Sigmoid colon (tissue), 7 donors: ENCODE measurements around the gene STRN4. TPM values are rescaled to one million over a fixed set of nuclear protein-coding genes. Genes with fewer than 3 reads are reported as not detected.
A peak's percentile ranks its signal among the peaks of the same experiment; 100 is the strongest.
"Not testable (repeated sequence)": the region's sequence is repeated elsewhere in the genome, so short reads cannot be mapped to it uniquely, and the experiment has no call there.

Experiments used
- DNase-seq: peaks from one replicate; pipeline ENCODE4 v3.0.0-alpha.2; 2019
- H3K27ac ChIP-seq, 4 donors: fragments of 200-600 bp; sonication (generic); one replicate each; pipeline ENCODE4 v1.5.1; 2016 to 2019; ENCODE audit warnings: mild to moderate bottlenecking in 1 of 4
- H3K27me3 ChIP-seq, 3 donors: fragments of 200-600 bp; sonication (generic); one replicate each; pipeline ENCODE4 v1.5.1; 2019; ENCODE audit warnings: mild to moderate bottlenecking in 1 of 3
- H3K36me3 ChIP-seq, 4 donors: fragments of 200-600 bp; sonication (generic); one replicate each; pipeline ENCODE4 v1.5.1; 2016 to 2019
- H3K4me1 ChIP-seq, 4 donors: fragments of 200-600 bp; sonication (generic); one replicate each; pipeline ENCODE4 v1.5.1; 2017 to 2019
- H3K4me3 ChIP-seq, 4 donors: fragments of 200-600 bp; sonication (generic); one replicate each; pipeline ENCODE4 v1.5.1; 2017 to 2019; ENCODE audit warnings: mild to moderate bottlenecking in 2 of 4, moderate library complexity in 1 of 4
- H3K9me3 ChIP-seq, 4 donors: fragments of 200-600 bp in 3 of 4; sonication (generic) in 3 of 4; one replicate each; pipeline versions ENCODE4 v1.5.1 to v1.6.1; 2013 to 2019
- CTCF ChIP-seq, 4 experiments: fragments of 450-650 bp in 3 of 4; fragments of 200-600 bp in 1 of 4; IDR thresholded peaks; one replicate each; pipeline ENCODE4 v1.5.1; 2016 to 2019; ENCODE audit warnings: antibody characterized with exemption in 4 of 4, mild to moderate bottlenecking in 3 of 4, moderate library complexity in 2 of 4
- EP300 ChIP-seq, 4 donors: sonication (generic); formaldehyde crosslinking; IDR thresholded peaks; one replicate each; pipeline ENCODE4 v1.6.1; 2017; ENCODE audit warnings: antibody characterized with exemption in 4 of 4
- POLR2A ChIP-seq, 2 donors: fragments of 450-650 bp; IDR thresholded peaks; one replicate each; pipeline ENCODE4 v1.6.1; 2016; ENCODE audit warnings: antibody characterized with exemption in 2 of 2, mild to moderate bottlenecking in 2 of 2, moderate library complexity in 2 of 2
- POLR2AphosphoS5 ChIP-seq, 4 donors: sonication (generic); formaldehyde crosslinking; IDR thresholded peaks; one replicate each; pipeline ENCODE4 v1.6.1; 2017; ENCODE audit warnings: antibody characterized with exemption in 4 of 4
- WGBS, 2 donors: extraction: QIAGEN DNeasy Blood & Tissue Kit; methylation state at CpG; one replicate each; pipeline ENCODE4 v1.1.7; 2013; 5-methylcytosine and 5-hydroxymethylcytosine counted together
- intact Hi-C: fragments of 100-400 bp; cut with DNase I; formaldehyde crosslinking; loops from one replicate; pipeline ENCODE4 v1.15.1; 2023
- polyA plus RNA-seq, 3 donors: library from polyadenylated mRNA; stranded (reverse); fragments of 200-250 nt; gene quantifications; one replicate each; pipeline ENCODE4 v1.2.3, GENCODE V29; 2013
- total RNA-seq, 4 donors: library from RNA; depleted of rRNA; stranded (reverse); fragments of >200 nt; gene quantifications; one replicate each; pipeline ENCODE4 v1.1.0, GENCODE V29; 2016
- donor health status: healthy with polysubstance abuse.
- donor health status: Bipolar disorder and iron deficiency.
- donor health status: healthy.

STRN4 gene
- total and polyA plus RNA-seq, 7 donors = 42.5 to 63.4 (median 51.8) TPM

GRCh38 chr19:46713781-46714443 lies 32.3 kb downstream of the STRN4 start:
- H3K27me3 ChIP-seq = no peaks in the 10 kb centered on the region
- intact Hi-C loops = no loop called here
- no peaks in the 10 kb centered on the region for H3K9me3 ChIP-seq
- H3K36me3 ChIP-seq = peaks cover 0 to 19% (median 7%) of the 10 kb centered on the region in 4 donors
- H3K4me3 ChIP-seq = peak overlapping the region; percentile 60 to 86 (median 68)
- TF ChIP-seq POLR2AphosphoS5 (IDR thresholded peaks at IDR 0.05) (peak in 2 of 4 donors; percentile 26 to 61), CTCF (IDR thresholded peaks at IDR 0.05) (no peak)
- DNase-seq = peak; percentile 96
- H3K4me1 ChIP-seq = peaks cover 0 to 45% (median 26%) of the 10 kb centered on the region in 4 donors
- peak overlapping the region; percentile 84 to 92 (median 90) for H3K27ac ChIP-seq
- 0% methylated on average over 39 of the region's 39 CpGs for WGBS, 2 donors

GRCh38 chr19:46712768-46713338 lies 33.4 kb downstream of the STRN4 start:
- H3K27me3 ChIP-seq, H3K4me3 ChIP-seq, intact Hi-C loops, H3K27ac ChIP-seq, DNase-seq, H3K9me3 ChIP-seq: not testable (repeated sequence)
- H3K4me1 ChIP-seq = peaks cover 0 to 39% (median 22%) of the 10 kb centered on the region in 4 donors
- WGBS, 2 donors = 88 to 89% methylated on average over 6 of the region's 6 CpGs
- H3K36me3 ChIP-seq = peaks cover 0 to 25% (median 7%) of the 10 kb centered on the region in 4 donors

- Histone ChIP-seq H3K4me1 (peaks cover 0 to 23% (median 12%) of the 10 kb centered on the region in 4 donors), H3K27me3 (no peaks in the 10 kb centered on the region), H3K36me3 (peaks cover 0 to 46% (median 11%) of the 10 kb centered on the region in 4 donors), H3K4me3 (no peak overlapping the region), H3K9me3 (no peaks in the 10 kb centered on the region), H3K27ac (no peak overlapping the region)
- intact Hi-C loops = no loop called here
- DNase-seq = no peak
- WGBS, 2 donors = 84 to 89% methylated on average over 25 of the region's 25 CpGs
- TF ChIP-seq EP300 (IDR thresholded peaks at IDR 0.05) (no peak), POLR2AphosphoS5 (IDR thresholded peaks at IDR 0.05) (no peak), CTCF (IDR thresholded peaks at IDR 0.05) (no peak), POLR2A (IDR thresholded peaks at IDR 0.05) (no peak)
Measured at GRCh38 chr19:46710687-46711086, 35.6 kb downstream of the STRN4 start.

- peak; percentile 85 for DNase-seq
- peaks cover 1 to 82% (median 39%) of the 10 kb centered on the region in 4 donors for H3K36me3 ChIP-seq
- WGBS, 2 donors = 29 to 39% methylated on average over 21 of the region's 21 CpGs
- TF ChIP-seq POLR2AphosphoS5 (IDR thresholded peaks at IDR 0.05) (no peak), CTCF (IDR thresholded peaks at IDR 0.05) (peak; percentile 82 to 97 (median 90))
- intact Hi-C loops = loop anchor here (1.0 to 5.0 kb wide), 2 partner anchors 24 to 43 kb away; partner anchors contain the start of genes FKRP and STRN4
- no peak overlapping the region for H3K4me3 ChIP-seq
- no peaks in the 10 kb centered on the region for H3K4me1 ChIP-seq
- H3K27ac ChIP-seq = no peak overlapping the region
- no peaks in the 10 kb centered on the region for H3K27me3 ChIP-seq
- H3K9me3 ChIP-seq = no peaks in the 10 kb centered on the region
Measured at GRCh38 chr19:46704379-46705076, 41.7 kb downstream of the STRN4 start.

GRCh38 chr19:46700704-46701103 lies 45.5 kb downstream of the STRN4 start:
- H3K27me3 ChIP-seq = no peaks in the 10 kb centered on the region
- H3K4me3 ChIP-seq = no peak overlapping the region
- no peak overlapping the region for H3K27ac ChIP-seq
- peaks cover 0 to 13% (median 6%) of the 10 kb centered on the region in 4 donors for H3K4me1 ChIP-seq
- no peaks in the 10 kb centered on the region for H3K9me3 ChIP-seq
- WGBS, 2 donors = 92 to 94% methylated on average over 13 of the region's 13 CpGs
- H3K36me3 ChIP-seq = peaks cover 9 to 80% (median 45%) of the 10 kb centered on the region in 4 donors
- intact Hi-C loops = loop anchor here (5.0 kb wide), 1 partner anchor 47 kb away; the partner anchor contains the start of genes FKRP and STRN4
- DNase-seq = no peak
- TF ChIP-seq POLR2AphosphoS5 (IDR thresholded peaks at IDR 0.05) (no peak), CTCF (IDR thresholded peaks at IDR 0.05) (no peak), POLR2A (IDR thresholded peaks at IDR 0.05) (no peak)
